M059J (cell line): ENCODE data around the gene ZFAND3. TPM values are rescaled to one million over a fixed set of nuclear protein-coding genes. Genes with fewer than 3 reads are reported as not detected.

ENCODE experiments used
- DNase-seq: peaks from one replicate; pipeline ENCODE4 v3.0.0-alpha.2; 2012; ENCODE audit warnings: low read depth
- total RNA-seq: library from RNA; depleted of rRNA; stranded (reverse); fragments of >200 nt; shearing (Covaris generic); gene quantifications from 2 replicates; pipeline ENCODE4 v1.2.3, GENCODE V29; 2014

The ZFAND3 gene
- total RNA-seq, 1 experiment from 2014 or later, result 36.2 TPM

DNA sequence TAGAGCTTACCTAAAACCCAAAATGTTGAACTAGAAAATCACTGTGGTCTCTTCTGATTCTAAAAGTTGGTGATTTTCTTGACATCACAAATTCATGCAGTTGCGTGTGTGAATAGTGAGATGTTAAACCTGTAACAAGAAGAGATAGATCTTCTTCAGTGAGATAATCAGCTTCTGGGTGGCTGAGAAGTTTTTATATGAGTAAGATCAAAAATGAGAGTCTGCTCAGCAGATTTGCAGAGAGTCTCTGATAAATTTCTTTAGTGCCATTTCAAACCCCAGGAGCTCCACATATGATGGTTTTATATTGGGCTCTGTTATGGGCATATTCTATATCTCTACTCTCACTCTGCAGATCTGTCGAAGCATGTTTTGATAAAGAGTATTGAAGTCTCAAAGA is 185.4 kb downstream of the ZFAND3 start:
- DNase-seq, result no peak

DNA sequence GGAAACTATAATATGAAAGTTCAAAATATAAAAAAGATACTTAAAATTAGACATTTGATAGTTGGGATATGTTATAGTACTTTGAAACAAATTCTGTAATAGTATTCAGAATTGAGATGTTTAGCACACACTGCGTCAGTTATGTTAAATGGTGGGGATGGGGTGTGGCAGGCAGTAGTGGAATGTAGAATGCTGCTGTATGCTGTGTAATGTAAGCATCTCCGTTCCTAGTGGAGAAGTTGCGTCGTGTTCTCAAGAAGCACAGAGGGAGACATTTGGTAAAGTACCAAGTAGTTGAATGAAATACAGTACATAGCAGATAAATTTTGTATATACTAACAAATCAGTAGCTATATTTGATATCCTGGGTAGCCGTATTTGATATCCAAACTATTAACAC is 192.4 kb downstream of the ZFAND3 start:
- DNase-seq, result no peak

DNA sequence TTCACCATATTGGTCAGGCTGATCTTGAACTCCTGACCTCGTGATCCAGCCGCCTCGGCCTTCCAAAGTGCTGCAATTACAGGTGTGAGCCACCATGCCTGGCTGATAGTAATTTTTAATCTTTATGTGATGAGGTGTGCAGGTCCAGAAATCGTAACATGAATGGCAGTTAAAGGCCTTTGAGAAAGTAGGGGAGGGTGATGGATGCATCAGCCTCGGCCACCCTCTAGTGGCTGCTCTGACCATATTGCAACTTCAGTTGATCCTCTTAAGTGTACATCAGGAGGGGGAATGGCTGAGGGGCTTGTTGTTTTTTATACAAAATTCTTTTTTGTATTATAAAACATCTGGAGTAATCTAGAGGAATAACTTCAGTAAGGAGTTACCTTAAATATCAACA is 193.0 kb downstream of the ZFAND3 start:
- peak; percentile 59 for DNase-seq

DNA sequence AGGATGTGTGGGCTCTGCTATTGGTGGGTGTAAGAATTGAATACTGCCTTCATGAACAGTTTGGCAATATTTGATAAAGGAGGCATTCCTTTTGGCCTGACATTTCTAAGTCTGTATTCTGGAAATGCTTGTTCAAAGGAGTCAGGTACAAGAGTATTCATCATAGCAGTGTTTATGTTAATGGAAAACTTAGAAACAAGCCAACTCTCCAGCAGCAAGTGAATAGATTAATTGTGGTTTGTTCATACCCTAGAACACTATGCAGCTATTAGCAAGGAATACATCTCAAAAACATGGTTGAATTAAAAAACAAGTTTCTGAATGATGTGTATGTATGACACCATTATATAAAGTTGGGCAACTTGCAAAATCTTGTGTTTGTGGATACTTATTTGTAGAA is 195.8 kb downstream of the ZFAND3 start:
- DNase-seq, result no peak

DNA sequence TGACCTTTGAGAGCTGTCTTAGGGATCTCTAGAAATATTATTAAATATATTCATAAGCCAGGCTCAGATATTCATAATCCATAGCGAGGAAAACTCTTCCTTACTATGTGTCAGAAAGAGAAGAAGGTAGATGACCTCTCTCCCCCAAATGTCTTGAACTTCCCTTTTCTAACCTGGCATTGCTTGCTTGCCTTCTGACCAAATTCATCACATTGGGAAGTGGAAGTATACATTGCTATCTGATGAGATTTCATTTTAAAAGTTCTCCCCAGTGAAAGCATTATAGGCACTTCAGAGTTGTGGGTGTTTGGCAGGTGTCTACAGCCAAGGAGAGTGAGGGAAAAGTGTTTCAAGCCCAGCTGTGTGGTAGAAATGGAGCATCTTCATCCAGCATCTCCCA is 197.3 kb downstream of the ZFAND3 start:
- no peak for DNase-seq

DNA sequence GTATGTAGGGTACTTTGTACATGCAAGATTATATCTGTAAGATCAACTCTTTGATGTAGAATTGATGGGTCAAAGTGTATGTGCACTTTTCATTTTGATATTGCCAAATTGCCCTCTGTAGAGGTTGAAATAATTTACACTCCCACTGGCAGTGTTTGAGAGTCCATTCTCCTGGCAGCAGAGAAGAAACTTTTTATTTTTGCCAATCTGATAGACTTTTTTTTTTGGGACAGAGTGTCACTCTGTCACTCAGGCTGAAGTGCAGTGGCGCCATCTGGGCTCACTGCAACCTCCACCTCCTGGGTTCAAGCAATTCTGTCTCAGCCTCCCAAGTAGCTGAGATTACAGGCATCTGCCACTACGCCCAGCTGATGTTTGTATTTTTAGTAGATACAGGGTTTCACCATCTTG is 199.2 kb downstream of the ZFAND3 start:
- DNase-seq, result no peak

DNA sequence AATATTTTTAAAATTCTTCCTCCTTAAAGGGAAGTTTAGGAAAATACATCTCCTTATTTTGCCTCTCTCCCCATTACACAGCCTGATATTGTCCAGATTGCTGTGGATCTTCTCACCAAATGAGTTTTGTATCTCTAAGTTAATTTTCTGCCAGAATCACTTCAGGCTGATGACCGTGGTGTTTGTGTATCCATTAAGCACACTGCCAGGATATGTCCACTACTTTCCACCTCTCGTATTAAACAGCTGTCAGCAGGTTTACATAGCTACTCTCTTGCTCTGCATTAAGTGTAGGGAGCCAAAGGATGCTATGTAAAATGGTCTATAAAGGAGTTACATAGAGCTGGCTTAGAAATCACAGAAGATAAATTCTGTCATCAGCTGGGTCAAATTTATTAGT is 201.1 kb downstream of the ZFAND3 start:
- DNase-seq, result no peak

DNA sequence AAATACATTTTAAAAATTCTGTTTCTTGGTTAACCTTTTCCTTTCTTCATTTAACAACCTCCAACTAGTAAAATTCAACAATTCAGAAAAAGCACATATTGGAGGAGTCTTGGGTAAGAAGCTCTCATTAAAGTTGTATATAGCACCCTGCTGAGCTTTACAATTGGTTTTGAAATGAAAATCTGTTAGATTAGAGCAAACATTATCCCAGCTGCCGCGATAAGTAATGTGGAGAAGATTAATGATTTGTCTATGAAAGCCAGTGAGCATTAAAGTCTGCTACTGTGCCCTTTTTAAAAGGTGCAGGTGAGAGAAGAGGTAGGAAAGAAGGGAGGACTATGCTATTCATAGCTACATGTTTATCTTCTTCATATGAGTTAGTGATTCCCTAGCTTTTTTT is 201.5 kb downstream of the ZFAND3 start:
- DNase-seq, result no peak

DNA sequence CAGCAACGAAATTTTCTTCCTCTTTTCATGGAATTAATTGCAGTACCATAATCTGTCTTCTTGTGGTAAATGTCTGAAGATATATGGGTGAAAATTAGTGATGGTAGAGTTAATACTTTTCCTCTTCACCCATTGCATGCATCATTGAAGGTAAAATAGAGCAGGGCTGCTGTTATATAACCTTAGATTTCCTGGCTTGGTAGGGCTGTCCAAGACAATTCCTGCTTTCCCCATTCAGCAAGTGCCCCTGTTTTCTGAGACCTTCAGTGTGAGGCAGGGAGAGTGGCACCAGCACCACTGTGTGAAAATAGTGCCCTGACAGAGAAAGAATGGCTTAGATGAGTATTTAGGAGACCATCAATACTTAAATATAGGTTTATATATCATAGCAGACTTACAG is 202.0 kb downstream of the ZFAND3 start:
- no peak for DNase-seq

DNA sequence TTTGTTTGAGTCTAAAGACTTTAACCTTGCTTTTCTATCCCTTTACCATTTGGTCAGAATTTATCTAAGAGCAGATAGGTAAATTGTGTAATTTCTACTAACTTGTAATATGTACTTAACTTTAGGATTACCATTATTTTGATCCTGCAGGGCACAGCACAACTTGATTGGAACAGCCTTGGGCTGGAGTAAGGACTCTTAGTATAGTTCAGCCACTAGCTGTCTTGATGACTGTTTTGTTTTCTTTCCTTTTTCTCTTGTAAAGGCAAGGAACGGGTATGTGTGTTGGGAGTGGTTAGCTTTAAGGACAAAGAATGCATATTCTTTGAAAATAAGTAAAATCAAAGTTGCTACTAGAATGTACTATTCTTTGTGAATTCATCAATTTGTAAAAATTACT is 203.2 kb downstream of the ZFAND3 start:
- no peak for DNase-seq

DNA sequence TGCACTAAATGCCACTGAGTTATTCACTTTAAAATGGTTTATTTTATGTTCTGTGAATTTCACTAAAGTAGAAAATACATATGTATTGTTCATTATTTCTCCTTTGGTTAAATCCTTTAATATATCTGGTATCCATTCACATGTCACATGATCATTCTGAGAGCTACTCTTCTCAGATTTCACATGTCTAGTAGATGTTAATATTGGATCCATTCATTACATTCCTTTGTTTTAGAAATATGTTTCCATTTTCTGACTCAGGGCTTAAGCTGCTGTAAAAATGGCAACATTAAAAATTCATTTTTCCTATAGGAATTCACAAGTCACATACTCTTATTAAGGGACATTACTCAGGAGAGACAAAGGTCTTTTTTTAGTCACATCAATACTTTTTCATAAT is 205.4 kb downstream of the ZFAND3 start:
- no peak for DNase-seq

DNA sequence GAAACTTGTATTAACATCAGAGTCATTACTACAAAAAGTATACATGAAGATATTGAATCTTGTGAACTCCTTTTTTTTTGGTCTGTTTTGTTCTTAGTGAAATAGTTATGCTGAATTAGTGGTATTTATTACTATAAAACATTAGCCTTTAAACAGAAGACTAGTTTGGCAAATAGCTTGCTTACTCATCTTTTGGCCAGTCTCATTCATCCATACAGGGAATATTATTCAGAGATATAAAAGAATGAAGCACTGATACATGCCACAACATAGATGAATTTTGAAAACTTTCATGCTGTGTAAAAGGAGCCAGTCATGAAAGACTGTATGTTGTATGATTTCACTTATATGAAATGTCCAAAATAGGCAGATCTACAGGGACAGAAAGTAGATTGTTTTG is 205.9 kb downstream of the ZFAND3 start:
- DNase-seq, result no peak

DNA sequence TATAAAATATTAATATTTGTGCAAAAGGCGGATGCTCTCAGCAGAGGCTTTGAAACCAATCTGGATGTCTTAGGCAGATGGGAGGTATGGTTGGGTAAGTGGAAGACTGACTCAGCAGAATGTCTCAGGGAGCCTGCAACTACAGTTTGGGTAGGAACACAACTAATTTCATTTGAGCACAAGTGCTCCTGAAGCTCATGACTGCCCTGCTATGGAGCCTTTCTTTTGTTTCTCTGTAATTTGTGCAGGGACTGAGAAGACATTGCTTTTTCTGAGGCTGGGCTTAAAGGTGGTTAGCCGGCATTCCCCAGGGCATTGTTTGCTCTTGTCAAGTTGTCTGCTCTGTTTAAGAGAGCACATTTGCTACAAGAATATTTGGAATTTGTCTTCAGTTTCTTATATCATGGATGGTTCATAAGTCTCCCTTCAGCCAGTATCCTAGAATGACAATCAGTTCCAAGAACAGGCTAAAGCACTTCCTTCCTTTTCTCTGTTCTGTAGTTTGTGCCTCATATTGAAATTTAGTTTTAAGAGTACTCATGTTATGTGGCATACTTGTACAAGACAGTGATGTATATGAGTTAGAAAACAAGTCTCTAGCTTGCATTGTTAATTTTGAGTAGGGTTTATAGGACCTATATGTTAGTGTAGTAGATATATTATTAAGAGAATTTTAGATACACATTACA is 208.3 kb downstream of the ZFAND3 start:
- DNase-seq, result no peak

DNA sequence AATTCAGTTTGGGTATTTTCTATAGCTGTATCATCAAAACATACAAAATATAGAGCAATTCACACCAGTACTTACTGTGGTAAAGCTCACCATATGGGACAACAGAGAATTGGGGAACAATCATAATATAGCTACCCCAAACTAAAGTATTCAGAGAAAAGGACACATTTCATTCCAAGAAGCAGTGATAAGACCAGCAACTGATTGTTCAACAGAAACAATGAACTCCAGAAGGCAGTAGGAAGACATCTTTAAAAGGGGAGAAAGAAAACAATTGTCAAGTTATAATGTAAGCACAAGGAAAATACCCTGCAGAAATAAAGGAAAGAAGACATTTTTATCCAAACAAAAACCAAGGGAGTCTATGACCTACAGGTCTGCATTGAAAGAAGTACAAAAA is 210.9 kb downstream of the ZFAND3 start:
- DNase-seq, result no peak

DNA sequence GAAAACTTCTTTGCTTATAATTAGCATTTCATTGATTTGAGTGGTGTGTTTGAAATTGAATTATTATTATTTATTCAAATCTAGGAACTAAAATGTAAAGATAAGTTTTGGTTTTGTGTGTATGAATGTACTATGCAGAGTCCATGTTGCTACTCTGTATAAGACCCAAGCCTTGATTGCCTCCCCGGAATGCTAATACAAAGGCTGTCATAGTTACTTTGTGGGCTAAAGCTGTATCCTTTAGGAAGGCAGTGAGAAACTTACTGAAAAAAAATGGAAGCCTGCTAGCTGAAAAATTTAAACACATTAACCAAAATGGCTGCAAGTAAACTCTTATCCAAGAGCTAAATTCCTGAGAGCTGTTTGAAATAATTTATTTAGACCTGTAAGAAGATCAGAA is 213.3 kb downstream of the ZFAND3 start:
- no peak for DNase-seq

DNA sequence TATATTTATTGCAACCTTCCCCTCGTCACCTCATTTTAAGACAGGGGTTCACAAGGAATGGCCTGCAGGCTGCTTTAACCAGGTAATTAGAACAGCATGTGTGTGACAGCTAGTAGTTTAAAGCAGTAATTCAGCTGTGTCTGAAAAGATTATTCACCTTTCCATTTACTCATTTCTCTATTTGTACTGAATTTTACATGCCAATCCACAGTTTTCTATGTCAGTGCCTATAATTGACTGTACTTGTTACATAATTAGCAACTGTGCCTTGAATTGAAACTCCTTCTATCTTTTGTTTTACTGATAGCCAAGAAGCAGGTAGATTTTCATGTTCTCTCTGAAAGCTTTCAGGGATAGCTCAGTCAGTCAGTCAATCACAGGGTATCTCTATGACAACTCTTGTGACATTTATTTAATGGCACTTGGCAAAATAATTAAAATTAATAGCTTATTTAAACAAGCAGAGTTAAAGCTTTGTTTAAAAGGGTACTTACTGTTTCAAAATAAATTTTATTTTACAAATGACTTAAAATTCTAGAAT is 214.0 kb downstream of the ZFAND3 start:
- DNase-seq, result no peak

DNA sequence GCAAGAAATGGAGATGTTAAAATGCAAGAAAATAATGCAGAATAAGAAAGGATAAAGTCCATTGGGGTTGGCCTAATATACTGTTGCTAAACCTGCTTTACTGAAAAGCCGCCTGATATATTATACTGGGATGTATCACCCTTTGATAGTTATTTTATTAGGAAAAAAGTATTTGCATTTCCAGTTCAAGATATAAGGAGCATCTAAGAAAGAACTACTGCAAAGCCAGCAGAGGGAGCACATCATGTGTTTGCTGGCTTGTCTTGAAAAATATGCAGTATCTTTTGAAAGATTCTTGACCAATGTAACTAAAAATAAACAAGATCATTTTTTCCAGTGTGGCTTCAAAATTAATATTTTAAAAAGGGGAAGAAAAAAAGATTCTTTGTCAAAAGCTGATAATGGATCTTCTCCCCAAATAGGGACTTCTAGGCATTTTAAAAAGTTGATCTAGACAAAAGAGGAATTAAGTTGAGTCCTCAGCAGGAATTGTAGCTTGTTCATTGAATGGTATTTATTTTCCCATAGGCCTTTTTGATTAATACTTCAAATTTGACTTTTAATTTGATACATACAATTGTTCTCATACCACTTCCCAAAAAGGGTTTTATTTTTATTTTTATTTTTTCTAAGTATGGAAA is 214.9 kb downstream of the ZFAND3 start:
- DNase-seq, result peak; percentile 46

DNA sequence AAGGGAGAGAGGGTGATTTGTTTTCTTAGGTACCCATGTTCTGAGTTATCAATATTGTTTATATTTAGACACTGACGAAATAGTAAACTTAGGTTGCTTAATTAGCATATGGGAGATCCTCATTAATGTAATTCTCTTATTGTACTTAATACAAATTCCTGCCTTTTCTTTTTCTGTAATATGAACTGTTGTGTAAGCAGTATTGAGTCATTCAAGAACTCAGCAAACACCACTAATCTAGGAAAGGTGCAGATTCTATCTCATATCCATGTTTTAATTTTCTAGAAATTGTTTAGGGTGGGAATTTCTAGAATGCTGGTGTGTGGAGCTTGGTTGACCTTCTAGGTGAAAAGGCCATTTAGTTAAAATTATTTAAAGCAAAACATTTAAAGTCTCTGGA is 216.0 kb downstream of the ZFAND3 start:
- DNase-seq, result no peak

DNA sequence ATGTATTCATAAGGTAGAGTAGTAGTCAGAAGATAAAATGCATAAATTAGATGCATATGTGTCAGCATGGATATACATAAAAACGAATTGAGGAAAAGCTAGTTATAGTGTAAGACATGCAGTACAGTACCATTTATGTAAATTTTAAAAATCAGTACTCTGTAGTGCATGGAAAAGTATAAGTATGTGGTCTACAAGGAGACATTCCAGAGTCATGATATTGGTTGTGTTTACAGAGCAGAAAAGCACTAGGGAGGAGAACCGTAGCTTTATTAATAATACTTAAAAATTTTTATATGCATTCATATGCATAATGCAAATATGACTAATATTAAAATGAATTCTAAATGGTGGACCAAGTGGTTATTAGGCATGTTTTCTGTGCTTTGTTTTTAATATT is 220.0 kb downstream of the ZFAND3 start:
- DNase-seq, result no peak

DNA sequence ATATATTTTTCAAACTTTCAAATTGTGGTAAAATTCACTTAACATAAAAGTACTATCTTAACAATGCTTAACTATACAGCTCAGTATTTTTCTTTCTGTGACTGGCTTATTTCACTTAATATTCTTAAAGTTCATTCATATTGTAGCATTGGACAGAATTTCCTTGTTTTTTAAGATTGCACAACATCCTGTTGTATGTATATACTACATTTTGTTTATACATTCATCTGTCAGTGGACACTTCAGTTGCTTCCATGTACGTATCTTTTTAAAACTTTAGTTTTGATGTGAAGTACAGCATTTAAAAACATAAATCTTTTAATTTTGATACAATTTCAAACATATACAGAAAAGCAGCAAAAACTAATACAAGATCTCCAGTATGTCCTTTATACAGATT is 220.7 kb downstream of the ZFAND3 start:
- DNase-seq, result no peak

DNA sequence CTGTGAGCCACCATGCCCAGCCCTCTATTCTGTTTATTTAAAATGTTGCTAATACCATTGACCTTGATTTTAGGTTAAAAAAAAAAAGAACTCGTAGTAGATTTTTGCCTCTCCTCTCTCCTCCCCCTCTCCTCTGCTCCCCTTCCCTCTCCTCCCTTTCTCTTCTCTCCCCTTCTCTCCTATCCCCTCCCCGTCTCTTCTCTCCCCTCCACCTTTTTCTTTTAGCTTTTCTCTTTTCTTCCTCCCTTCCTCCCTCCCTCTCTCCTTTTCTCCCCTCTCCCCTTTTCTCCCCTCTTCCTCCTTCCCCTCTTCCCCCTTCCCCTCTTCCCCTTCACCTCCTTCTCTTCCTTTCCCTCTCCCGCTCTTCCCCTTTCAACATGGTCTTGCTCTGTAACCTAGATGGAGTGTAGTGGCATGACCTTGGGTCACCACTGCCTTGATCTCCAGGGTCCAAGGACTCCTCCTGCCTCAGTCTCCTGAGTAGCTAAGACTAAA is 223.8 kb downstream of the ZFAND3 start:
- no peak for DNase-seq

DNA sequence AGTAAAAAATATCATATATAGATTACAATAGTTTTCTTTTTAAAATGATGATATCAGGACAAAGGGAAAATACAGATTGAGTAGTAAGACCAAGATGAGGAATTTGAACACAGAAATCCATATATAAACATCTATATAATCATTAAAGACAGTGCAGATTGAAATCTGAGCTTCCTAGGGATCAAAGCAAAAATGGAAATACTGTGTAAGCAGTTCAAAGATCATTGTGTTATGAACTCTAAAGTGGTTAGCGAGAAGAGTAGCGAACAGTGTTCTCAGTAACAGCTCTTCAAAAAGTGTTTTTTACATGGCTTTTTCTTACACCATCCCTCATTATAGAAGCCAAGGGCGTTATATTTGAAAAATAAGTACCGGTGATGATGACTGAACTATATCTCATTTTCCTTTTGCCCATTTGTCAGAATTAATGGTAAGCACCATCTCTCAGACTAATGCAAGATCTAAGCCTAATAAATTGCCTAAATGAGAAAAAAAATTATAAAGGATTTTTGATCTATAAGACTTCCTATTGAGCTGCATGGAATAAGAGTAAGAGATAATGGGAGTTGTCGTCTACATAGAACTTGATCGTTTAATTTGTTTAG is 226.3 kb downstream of the ZFAND3 start:
- no peak for DNase-seq

DNA sequence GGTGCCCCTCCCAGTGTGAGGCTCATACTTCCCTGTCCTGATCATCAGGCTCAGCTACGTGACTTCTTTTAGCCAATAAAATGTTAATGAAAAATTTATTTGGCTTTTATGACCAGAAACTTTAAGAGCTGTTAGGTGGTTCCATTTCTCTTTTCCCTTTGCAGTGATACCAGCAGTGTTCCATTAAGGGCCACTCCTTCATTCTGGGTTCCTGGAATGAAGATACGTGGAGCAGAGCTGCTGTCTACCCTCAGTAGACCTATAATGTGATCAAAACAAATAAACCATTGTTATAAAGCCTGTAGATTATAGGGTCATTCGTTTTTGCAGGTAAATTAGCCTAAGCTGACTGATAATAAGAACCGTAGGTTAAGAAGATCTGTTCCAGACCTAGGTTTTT is 228.0 kb downstream of the ZFAND3 start:
- DNase-seq, result no peak
